Panc1 (cell line): Measurements from ENCODE around the gene ANTXR2. TPM values are rescaled to one million over a fixed set of nuclear protein-coding genes. Genes with fewer than 3 reads are reported as not detected.

Source experiments
- ATAC-seq: fragments of 200-7000 bp; cut with Tn5 transposase; 2 replicates; pipeline ENCODE4 v1.9.1; 2020; ENCODE audit warnings: mild to moderate bottlenecking, moderate library complexity
- BruUV-seq: library from RNA; stranded (reverse); fragments of 400-500 nt; replicated peaks from 2 replicates; lab custom pipeline; 2021; lab: Mats Ljungman, UMichigan
- CTCF ChIA-PET: fragments of 300-600 bp; sonication (Branson Sonifier 250); formaldehyde crosslinking; loops from one replicate; lab custom pipeline; 2022; ENCODE audit warnings: antibody characterized with exemption; lab: Charles Lee
- POLR2A ChIA-PET: fragments of 300-600 bp; sonication (Branson Sonifier 250); formaldehyde crosslinking; loops from one replicate; lab custom pipeline; 2022; ENCODE audit warnings: antibody characterized with exemption; lab: Charles Lee
- DNase-seq: peaks from one replicate; pipeline ENCODE4 v3.0.0-alpha.2; 2010; ENCODE audit warnings: low read depth, low spot score
- H3K27ac ChIP-seq: 2 replicates; pipeline ENCODE4 v1.5.1; 2011; ENCODE audit warnings: mild to moderate bottlenecking, low read length, inconsistent platforms
- H3K27me3 ChIP-seq: fragments of 200-500 bp; sonication (Bioruptor generic); 2 replicates; pipeline ENCODE4 v1.6.0; 2014; ENCODE audit warnings: low read length, inconsistent platforms; ENCODE audit not compliant: control insufficient read depth, insufficient read depth
- H3K36me3 ChIP-seq: fragments of 200-500 bp; sonication (Bioruptor generic); 2 replicates; pipeline ENCODE4 v1.5.1; 2014; ENCODE audit warnings: inconsistent platforms, mild to moderate bottlenecking, low read length, moderate library complexity; ENCODE audit not compliant: control insufficient read depth, insufficient read depth
- H3K4me1 ChIP-seq: 2 replicates; pipeline ENCODE4 v1.5.1; 2011; ENCODE audit warnings: inconsistent platforms, mild to moderate bottlenecking, low read length, moderate library complexity; ENCODE audit not compliant: control insufficient read depth, insufficient read depth
- H3K4me3 ChIP-seq, 2 experiments: 2 replicates each; pipeline ENCODE4 v1.5.1; 2011 to 2012; ENCODE audit warnings: low read depth in 2 of 2, low read length in 2 of 2, mild to moderate bottlenecking in 2 of 2, inconsistent platforms in 1 of 2, moderate library complexity in 1 of 2
- H3K9me3 ChIP-seq: fragments of 200-500 bp; sonication (Bioruptor generic); 2 replicates; pipeline ENCODE4 v1.5.1; 2014; ENCODE audit warnings: low read depth, mild to moderate bottlenecking, inconsistent platforms, low read length, moderate library complexity; ENCODE audit not compliant: control insufficient read depth, insufficient read depth
- CTCF ChIP-seq: fragments of 450-650 bp; IDR thresholded peaks from 2 replicates; pipeline ENCODE4 v1.5.1; 2017; ENCODE audit warnings: mild to moderate bottlenecking
- POLR2AphosphoS5 ChIP-seq: IDR thresholded peaks from 2 replicates; pipeline ENCODE4 v1.6.1; 2012; ENCODE audit warnings: mild to moderate bottlenecking, low read depth, low read length, moderate library complexity
- REST ChIP-seq, 2 experiments: IDR thresholded peaks; 2 replicates each; pipeline ENCODE4 v1.6.1; 2011 to 2012; ENCODE audit warnings: low read depth in 2 of 2, control low read depth in 1 of 2, low read length in 1 of 2, mild to moderate bottlenecking in 1 of 2, moderate library complexity in 1 of 2; ENCODE audit not compliant: insufficient read depth in 1 of 2
- SIN3A ChIP-seq: IDR thresholded peaks from 2 replicates; pipeline ENCODE4 v1.6.1; 2012; ENCODE audit warnings: low read depth, mild to moderate bottlenecking, low read length, moderate library complexity, borderline replicate concordance; ENCODE audit not compliant: insufficient read depth
- TCF7L2 ChIP-seq: IDR thresholded peaks from 2 replicates; pipeline ENCODE4 v1.6.1; 2011; ENCODE audit warnings: mild to moderate bottlenecking, low read depth, low read length, inconsistent platforms
- in situ Hi-C: cut with HindIII; loops from 2 replicates; pipeline ENCODE4 v1.10.0; 2016; ENCODE audit warnings: low sequenced_read_pairs, low pct_unique_long_range_greater_than_20kb
- intact Hi-C: fragments of 100-400 bp; cut with micrococcal nuclease; formaldehyde crosslinking; loops from one replicate; pipeline ENCODE4 v1.10.0; 2022; ENCODE audit not compliant: unreplicated experiment
- total RNA-seq: library from RNA; stranded (reverse); gene quantifications from one replicate; pipeline ENCODE4 v1.2.1, GENCODE V29; 2021; ENCODE audit not compliant: unreplicated experiment

Gene ANTXR2
- total RNA-seq, 1 experiment from 2014 or later, result 27.8 TPM

- Histone ChIP-seq H3K27ac (no peak overlapping the region), H3K36me3 (no peaks in the 10 kb centered on the region), H3K4me1 (no peaks in the 10 kb centered on the region), H3K9me3 (no peaks in the 10 kb centered on the region), H3K4me3 (no peak overlapping the region), H3K27me3 (no peaks in the 10 kb centered on the region)
- no TSS peak for BruUV-seq
- intact Hi-C loops, result no loop called here
- CTCF ChIA-PET, result no interaction called here
- DNase-seq (no peak), ATAC-seq (no peak)
- in situ Hi-C loops, result no loop called here
- POLR2A ChIA-PET, result no interaction called here
- TF ChIP-seq REST (IDR thresholded peaks at IDR 0.05; ENCODE audit: insufficient read depth in 1 of 2, low read depth in 2 of 2, low read length in 1 of 2), result no peak
- TF ChIP-seq POLR2AphosphoS5, result no peak
- TF ChIP-seq TCF7L2, result no peak
- no peak for TF ChIP-seq SIN3A
- no peak for TF ChIP-seq CTCF
Observed at GRCh38 chr4:80086296-80086695, 13.3 kb upstream of the ANTXR2 start.

GRCh38 chr4:80085081-80085480 is 12.1 kb upstream of the ANTXR2 start:
- ChIA-PET POLR2A (no interaction called here), CTCF (no interaction called here)
- no peak overlapping the region for H3K27ac ChIP-seq
- TF ChIP-seq TCF7L2 (no peak), SIN3A (no peak), CTCF (no peak), POLR2AphosphoS5 (no peak), REST (IDR thresholded peaks at IDR 0.05; ENCODE audit: insufficient read depth in 1 of 2, low read depth in 2 of 2, low read length in 1 of 2) (no peak)
- H3K4me3 ChIP-seq, result no peak overlapping the region
- DNase-seq (no peak), ATAC-seq (no peak)
- in situ Hi-C loops, result no loop called here
- intact Hi-C loops, result no loop called here
- H3K9me3 ChIP-seq, result no peaks in the 10 kb centered on the region
- no TSS peak for BruUV-seq
- no peaks in the 10 kb centered on the region for H3K4me1 ChIP-seq
- no peaks in the 10 kb centered on the region for H3K36me3 ChIP-seq
- H3K27me3 ChIP-seq, result no peaks in the 10 kb centered on the region
